Fibroblast of skin of abdomen (primary cell): ENCODE data around the gene S1PR1.
A peak's percentile ranks its signal among the peaks of the same experiment; 100 is the strongest.

Experiments used
- DNase-seq: peaks from one replicate; pipeline ENCODE4 v3.0.0-alpha.2; 2013

S1PR1 gene

GRCh38 chr1:101280942-101281654 is 44.3 kb downstream of the S1PR1 start:
- DNase-seq: no peak

- DNase-seq: no peak
Measured at GRCh38 chr1:101281751-101282150, 44.9 kb downstream of the S1PR1 start.

- peak; percentile 47 for DNase-seq
Measured at GRCh38 chr1:101282314-101283038, 45.7 kb downstream of the S1PR1 start.

- DNase-seq: no peak
Measured at GRCh38 chr1:101283443-101283842, 46.6 kb downstream of the S1PR1 start.

GRCh38 chr1:101284021-101284420 is 47.2 kb downstream of the S1PR1 start:
- DNase-seq: no peak

GRCh38 chr1:101284622-101285218 is 47.9 kb downstream of the S1PR1 start:
- no peak for DNase-seq

- no peak for DNase-seq
Measured at GRCh38 chr1:101285922-101286570, 49.2 kb downstream of the S1PR1 start.

- peak; percentile 84 for DNase-seq
Measured at GRCh38 chr1:101288491-101288944, 51.7 kb downstream of the S1PR1 start.

GRCh38 chr1:101290119-101290921 is 53.5 kb downstream of the S1PR1 start:
- DNase-seq: no peak
